Stimulated activated CD8-positive, alpha-beta memory T cell treated with anti-CD3 and anti-CD28 coated beads, Interleukin-7, amount 100 ng/mL, for 24 hours (primary cell): ENCODE measurements around the gene ATP1A1.

Experiments used
- DNase-seq: peaks from one replicate; pipeline ENCODE4 v3.0.0-alpha.2; 2020; ENCODE audit warnings: low read depth

ATP1A1 gene

GRCh38 chr1:116372191-116372590 lies 853 bp upstream of the ATP1A1 start:
- no peak for DNase-seq

GRCh38 chr1:116373431-116374352 lies 648 bp downstream of the ATP1A1 start:
- no peak for DNase-seq

DNA sequence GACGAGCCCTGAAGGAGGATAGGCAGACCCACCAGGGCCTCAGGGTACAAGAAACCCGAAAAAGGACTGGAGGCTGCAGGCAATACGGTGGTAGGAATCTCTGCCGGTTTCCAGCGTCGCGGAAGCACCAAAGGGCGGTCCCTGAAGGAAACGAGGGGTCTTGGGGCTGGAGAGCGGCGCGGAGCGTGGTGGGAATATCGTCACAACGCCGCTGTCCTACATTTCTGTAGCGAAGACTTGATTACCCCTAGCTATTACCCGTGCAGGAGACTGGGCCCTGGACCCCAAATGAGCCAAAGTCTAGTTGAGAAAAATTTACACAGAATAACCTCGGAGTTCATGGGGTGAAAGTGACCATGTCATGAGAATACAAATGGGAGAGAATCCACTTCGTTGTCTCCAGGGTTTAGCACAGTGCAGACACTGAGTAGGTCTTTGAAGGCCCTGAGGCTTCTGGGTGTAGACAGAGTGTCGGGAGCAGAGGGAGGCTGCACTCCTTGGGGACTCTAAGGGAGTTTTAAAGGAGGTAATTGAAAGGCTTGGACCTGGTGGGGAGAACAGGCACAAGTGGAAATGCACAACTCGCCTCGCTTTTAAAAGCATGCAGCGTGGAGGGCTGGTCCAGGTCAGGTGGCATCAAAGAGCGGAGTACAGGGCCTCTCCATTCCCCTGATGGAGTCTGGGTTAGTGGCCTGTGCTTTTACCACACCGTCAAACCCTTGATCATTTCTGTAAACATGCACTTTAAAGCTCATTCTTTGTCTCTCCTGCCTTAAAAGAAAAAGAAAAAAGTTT lies 1.5 kb downstream of the ATP1A1 start:
- DNase-seq: no peak

- DNase-seq: no peak
Observed at GRCh38 chr1:116375148-116375886, 2.3 kb downstream of the ATP1A1 start.

DNA sequence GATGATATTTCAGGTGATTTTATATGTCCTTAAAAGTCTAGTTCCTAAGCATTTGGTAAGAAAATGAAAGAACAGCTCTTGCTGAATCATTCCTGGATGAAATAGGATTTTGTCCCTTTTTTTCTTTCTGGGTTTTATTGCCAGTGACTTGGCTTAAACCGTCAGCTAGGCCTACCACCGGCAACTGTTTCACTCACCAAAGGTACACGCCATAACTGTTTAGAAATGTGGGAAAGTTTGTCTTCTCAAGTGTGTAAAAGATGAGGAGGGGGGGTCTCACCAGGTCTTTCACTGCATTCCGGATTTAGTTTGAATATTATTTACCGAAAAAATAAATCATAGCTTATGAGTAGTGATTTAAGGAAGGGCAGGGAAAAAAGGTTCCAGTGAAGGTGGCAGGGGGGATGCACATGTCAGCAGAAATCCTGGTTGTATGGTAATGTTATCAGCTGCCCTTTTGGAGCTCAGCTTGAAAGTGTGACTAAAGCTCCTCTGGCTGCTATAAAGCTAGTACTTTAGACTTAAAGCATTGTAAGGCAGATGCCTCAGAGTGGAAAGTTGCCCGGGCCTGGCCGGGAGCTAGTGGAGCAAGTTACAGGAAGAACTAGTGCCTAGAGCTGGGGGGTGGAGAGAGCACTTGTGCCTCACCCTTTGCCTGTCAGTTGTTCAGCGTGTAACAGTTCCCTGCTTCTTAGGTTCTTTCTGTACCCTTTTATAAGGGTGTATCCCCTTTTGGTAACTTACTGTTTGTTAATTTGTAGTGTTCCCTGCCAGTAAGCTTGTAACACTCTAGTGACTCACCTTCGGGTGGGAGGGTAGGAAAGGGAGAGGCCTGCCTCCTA lies 3.1 kb downstream of the ATP1A1 start:
- no peak for DNase-seq

DNA sequence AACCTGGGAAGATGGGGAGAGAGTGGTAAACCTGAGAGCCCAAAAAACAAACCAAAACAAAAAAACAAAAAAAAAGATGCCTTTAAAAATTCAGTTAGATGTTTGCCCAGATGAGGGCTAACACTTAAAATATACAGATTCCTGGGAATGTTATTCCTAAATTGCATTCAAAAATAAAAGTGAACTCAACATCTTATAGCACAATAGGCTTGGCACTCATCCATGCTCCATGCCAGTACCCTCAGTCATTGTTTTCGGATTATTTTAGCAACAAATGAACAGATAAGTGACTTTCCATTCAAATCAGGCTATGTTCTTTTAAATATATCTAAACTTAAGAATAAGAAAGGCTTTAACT lies 3.7 kb downstream of the ATP1A1 start:
- no peak for DNase-seq

DNA sequence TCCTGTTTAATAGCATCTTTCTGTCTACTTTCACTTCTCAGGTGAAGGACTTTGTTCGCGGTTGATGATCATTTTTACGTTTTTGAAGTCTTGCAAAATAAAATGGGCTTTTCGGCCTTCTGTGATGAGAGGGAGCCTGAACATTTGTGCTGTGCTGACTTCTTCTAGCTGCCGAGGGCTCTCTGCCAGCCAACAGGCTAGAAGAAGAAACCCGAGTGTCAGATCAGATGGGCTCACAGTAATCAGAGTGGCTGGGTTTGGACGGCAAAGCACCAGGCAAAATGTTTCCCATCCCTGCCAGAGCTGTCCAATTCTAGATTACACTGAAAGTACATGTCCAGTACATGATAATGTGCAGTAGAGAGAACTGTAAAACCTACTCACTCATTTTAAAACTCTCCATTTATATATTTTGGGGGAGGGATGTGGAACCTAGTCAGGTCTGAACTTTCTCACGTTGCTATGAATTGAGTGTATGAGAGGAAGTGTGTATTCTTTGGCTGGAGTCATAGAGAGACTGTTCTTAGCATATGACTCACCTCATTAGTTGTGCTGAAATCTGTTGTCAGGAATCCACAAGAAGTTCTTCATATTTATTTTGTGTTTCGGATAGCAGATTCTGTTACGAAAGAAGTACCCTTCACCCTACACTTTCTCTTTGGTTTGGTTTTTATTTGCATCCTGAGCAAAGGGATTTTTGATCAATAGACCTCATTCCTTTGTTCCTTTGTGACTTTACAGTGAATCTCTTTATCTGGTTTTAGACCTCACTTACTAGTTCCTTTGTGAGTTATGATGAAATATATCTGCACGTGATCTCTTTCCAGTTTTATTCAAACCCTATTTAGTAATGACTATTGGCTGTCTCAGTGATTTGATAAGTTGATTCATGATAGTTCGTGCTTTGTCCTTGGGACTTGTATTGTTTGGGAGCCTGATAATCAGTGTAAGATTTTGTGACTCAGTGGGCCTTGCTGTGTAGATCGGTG lies 4.8 kb downstream of the ATP1A1 start:
- DNase-seq: no peak

- DNase-seq: no peak
Observed at GRCh38 chr1:116379057-116379630, 6.1 kb downstream of the ATP1A1 start.

- no peak for DNase-seq
Observed at GRCh38 chr1:116379674-116380498, 6.8 kb downstream of the ATP1A1 start.

- DNase-seq: no peak
Observed at GRCh38 chr1:116380499-116381242, 7.6 kb downstream of the ATP1A1 start.

GRCh38 chr1:116382321-116382720 lies 9.3 kb downstream of the ATP1A1 start:
- DNase-seq: no peak

GRCh38 chr1:116382857-116383483 lies 9.9 kb downstream of the ATP1A1 start:
- DNase-seq: no peak

GRCh38 chr1:116386042-116386441 lies 13.0 kb downstream of the ATP1A1 start:
- DNase-seq: no peak

DNA sequence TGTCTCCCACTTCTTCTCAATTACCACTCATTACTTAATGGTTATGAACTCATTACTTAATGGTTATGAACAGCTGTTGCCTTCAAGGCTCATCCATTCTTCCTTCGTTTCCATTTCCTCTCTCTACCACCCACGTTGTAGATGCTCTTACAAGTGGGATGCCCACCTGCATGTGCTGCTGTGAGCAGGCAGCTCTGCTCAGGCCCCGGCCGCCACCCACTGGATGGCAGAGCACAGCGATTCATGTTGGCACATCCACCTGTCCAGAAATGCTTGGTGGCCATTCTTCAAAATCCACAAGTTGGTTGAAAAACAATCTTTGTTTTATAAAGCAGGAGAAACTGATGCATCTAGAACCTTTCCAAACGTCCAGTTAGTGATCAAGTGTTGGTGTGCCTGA lies 14.5 kb downstream of the ATP1A1 start:
- DNase-seq: no peak

DNA sequence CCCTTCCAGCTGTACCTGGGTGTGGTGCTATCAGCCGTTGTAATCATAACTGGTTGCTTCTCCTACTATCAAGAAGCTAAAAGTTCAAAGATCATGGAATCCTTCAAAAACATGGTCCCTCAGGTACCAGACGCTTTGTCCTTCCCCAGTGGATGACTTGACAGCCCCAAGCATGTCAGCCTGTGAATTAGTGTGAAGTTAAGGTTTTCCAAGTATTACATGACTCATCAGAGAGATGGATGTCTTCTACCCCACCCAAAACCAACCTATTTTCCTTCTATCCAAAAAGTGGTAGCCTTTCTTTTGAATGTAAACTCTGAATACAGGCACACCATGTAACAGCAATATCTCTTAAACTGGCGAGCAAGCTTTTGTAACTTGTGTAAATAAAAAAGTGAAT lies 15.1 kb downstream of the ATP1A1 start:
- no peak for DNase-seq

DNA sequence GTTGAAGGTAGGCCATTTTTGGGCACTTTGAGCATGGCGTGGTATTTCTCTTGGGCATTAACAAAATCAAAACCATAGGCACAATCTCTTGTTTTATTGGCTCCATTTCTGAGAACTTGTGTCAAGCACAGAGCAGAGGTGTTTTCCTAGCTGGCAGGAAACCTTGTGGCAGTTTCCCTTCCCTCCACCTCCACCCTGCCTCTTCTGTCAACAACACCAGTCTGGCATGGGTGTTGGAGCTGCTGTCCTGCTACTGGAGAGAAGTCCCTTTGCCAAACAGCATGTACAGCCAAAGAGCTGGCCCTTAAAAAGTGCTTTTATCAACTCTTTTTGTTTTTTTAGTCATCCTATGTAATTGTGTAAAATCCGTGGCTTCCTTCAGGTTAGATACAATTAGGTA lies 16.0 kb downstream of the ATP1A1 start:
- DNase-seq: no peak

GRCh38 chr1:116389686-116390085 lies 16.6 kb downstream of the ATP1A1 start:
- no peak for DNase-seq

GRCh38 chr1:116390195-116390594 lies 17.2 kb downstream of the ATP1A1 start:
- no peak for DNase-seq
